ENCODE data around the gene EEF2KMT.
"Not testable (repeated sequence)": the region's sequence is repeated elsewhere in the genome, so short reads cannot be mapped to it uniquely, and the experiment has no call there.

Gene EEF2KMT

GRCh38 chr16:5075637-5076036 lies 22.0 kb downstream of the EEF2KMT start:
- Histone ChIP-seq H3K79me1 (ENCODE audit: low read depth, low read length) (no peaks in the 10 kb centered on the region), H4K91ac (ENCODE audit: low read depth, low read length, poor library complexity) (no peak overlapping the region), H3K9me3 (replicated peaks in 1 of 2; ENCODE audit: control insufficient read depth in 2 of 2, insufficient read depth in 1 of 2, low read depth in 1 of 2, low read length in 2 of 2) (no peaks in the 10 kb centered on the region), H2AK5ac (ENCODE audit: low read depth, low read length) (no peak overlapping the region), H2BK12ac (ENCODE audit: low read length) (no peak overlapping the region), H3K9ac (ENCODE audit: low read depth, low read length, poor library complexity) (no peak overlapping the region), H3K27ac (replicated peaks; ENCODE audit: low read length) (no peak overlapping the region), H3K4me1 (ENCODE audit: control insufficient read depth in 2 of 2, insufficient read depth in 1 of 2, low read depth in 1 of 2, low read length in 2 of 2) (peaks cover 5% of the 10 kb centered on the region in 2 donors), H3K4me2 (ENCODE audit: insufficient read depth, low read length, poor library complexity, severe bottlenecking) (no peak overlapping the region), H3K4me3 (ENCODE audit: low read length in 2 of 2) (no peak overlapping the region), H3K36me3 (replicated peaks in 1 of 2; ENCODE audit: control insufficient read depth in 2 of 2, insufficient read depth in 2 of 2, low read length in 2 of 2) (peaks cover 13 to 30% of the 10 kb centered on the region in 2 donors), H3K27me3 (ENCODE audit: control insufficient read depth in 3 of 3, insufficient read depth in 3 of 3, low read depth in 1 of 3, low read length in 3 of 3) (no peaks in the 10 kb centered on the region), H3K14ac (ENCODE audit: low read length) (no peak overlapping the region), H3K18ac (ENCODE audit: low read length) (no peak overlapping the region), H2BK120ac (ENCODE audit: low read depth, low read length) (no peak overlapping the region), H3K23ac (ENCODE audit: low read depth, low read length, poor library complexity) (no peak overlapping the region), H2BK5ac (ENCODE audit: low read length) (no peak overlapping the region), H4K8ac (ENCODE audit: low read depth, low read length) (no peak overlapping the region), H3K4ac (ENCODE audit: low read length) (no peak overlapping the region), H2AFZ (ENCODE audit: low read length) (no peak overlapping the region), H2BK15ac (ENCODE audit: low read length) (no peak overlapping the region)
- no peak for DNase-seq (ENCODE audit: low spot score)
- WGBS, 2 donors (ENCODE audit: extremely low coverage in 2 of 2, insufficient read length in 2 of 2, insufficient replicate concordance in 1 of 2) = no CpG with 5 or more reads among the region's 5 CpGs

- H2BK15ac ChIP-seq (ENCODE audit: low read length); H3K4ac ChIP-seq (ENCODE audit: low read length); H3K4me3 ChIP-seq (ENCODE audit: low read length in 2 of 2); H3K4me2 ChIP-seq (ENCODE audit: insufficient read depth, low read length, poor library complexity, severe bottlenecking); H3K18ac ChIP-seq (ENCODE audit: low read length); H3K9me3 ChIP-seq (replicated peaks in 1 of 2; ENCODE audit: control insufficient read depth in 2 of 2, insufficient read depth in 1 of 2, low read depth in 1 of 2, low read length in 2 of 2); H2BK5ac ChIP-seq (ENCODE audit: low read length); H2BK12ac ChIP-seq (ENCODE audit: low read length); H3K4me1 ChIP-seq (ENCODE audit: control insufficient read depth in 2 of 2, insufficient read depth in 1 of 2, low read depth in 1 of 2, low read length in 2 of 2); H3K9ac ChIP-seq (ENCODE audit: low read depth, low read length, poor library complexity); H2AFZ ChIP-seq (ENCODE audit: low read length); H3K14ac ChIP-seq (ENCODE audit: low read length); H4K91ac ChIP-seq (ENCODE audit: low read depth, low read length, poor library complexity); H3K27ac ChIP-seq (replicated peaks; ENCODE audit: low read length); H3K79me1 ChIP-seq (ENCODE audit: low read depth, low read length); H3K27me3 ChIP-seq (ENCODE audit: control insufficient read depth in 3 of 3, insufficient read depth in 3 of 3, low read depth in 1 of 3, low read length in 3 of 3); H3K23ac ChIP-seq (ENCODE audit: low read depth, low read length, poor library complexity); H2BK120ac ChIP-seq (ENCODE audit: low read depth, low read length); DNase-seq (ENCODE audit: low spot score); H2AK5ac ChIP-seq (ENCODE audit: low read depth, low read length); H4K8ac ChIP-seq (ENCODE audit: low read depth, low read length): not testable (repeated sequence)
- no CpG with 5 or more reads among the region's 15 CpGs for WGBS, 2 donors (ENCODE audit: extremely low coverage in 2 of 2, insufficient read length in 2 of 2, insufficient replicate concordance in 1 of 2)
- H3K36me3 ChIP-seq (replicated peaks in 1 of 2; ENCODE audit: control insufficient read depth in 2 of 2, insufficient read depth in 2 of 2, low read length in 2 of 2) = peaks cover 13 to 30% of the 10 kb centered on the region in 2 donors
These were observed 23.8 kb downstream of the EEF2KMT start for GRCh38 chr16:5073771-5074170.

DNA sequence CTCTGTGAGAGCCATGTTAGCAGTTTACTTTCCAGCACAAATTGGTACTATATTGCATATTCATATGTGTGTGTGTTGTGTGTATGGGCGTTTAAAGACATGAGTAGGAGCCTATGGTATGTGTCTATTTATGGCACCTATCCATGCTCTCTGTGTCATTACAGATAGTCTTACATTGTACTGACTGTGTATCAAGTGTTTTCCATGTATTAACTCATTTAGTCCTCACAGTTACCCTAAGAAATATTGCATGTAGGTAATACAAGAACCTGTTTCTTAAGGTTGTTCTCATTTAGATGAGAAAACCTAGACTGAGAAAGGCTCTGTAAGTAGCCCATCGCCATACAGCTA lies 24.3 kb downstream of the EEF2KMT start:
- no peak overlapping the region for H2AFZ ChIP-seq (ENCODE audit: low read length)
- H2BK12ac ChIP-seq (ENCODE audit: low read length) = no peak overlapping the region
- no peak for DNase-seq (ENCODE audit: low spot score)
- no peak overlapping the region for H3K18ac ChIP-seq (ENCODE audit: low read length)
- no peak overlapping the region for H3K4me2 ChIP-seq (ENCODE audit: insufficient read depth, low read length, poor library complexity, severe bottlenecking)
- H3K79me1 ChIP-seq (ENCODE audit: low read depth, low read length) = no peaks in the 10 kb centered on the region
- H3K4me1 ChIP-seq (ENCODE audit: control insufficient read depth in 2 of 2, insufficient read depth in 1 of 2, low read depth in 1 of 2, low read length in 2 of 2) = peaks cover 5% of the 10 kb centered on the region in 2 donors
- H3K14ac ChIP-seq (ENCODE audit: low read length) = no peak overlapping the region
- no peak overlapping the region for H2BK15ac ChIP-seq (ENCODE audit: low read length)
- WGBS, 2 donors (ENCODE audit: extremely low coverage in 2 of 2, insufficient read length in 2 of 2, insufficient replicate concordance in 1 of 2) = no CpG with 5 or more reads among the region's 2 CpGs
- no peak overlapping the region for H2BK120ac ChIP-seq (ENCODE audit: low read depth, low read length)
- H3K4ac ChIP-seq (ENCODE audit: low read length) = no peak overlapping the region
- H2AK5ac ChIP-seq (ENCODE audit: low read depth, low read length) = no peak overlapping the region
- H3K36me3 ChIP-seq (replicated peaks in 1 of 2; ENCODE audit: control insufficient read depth in 2 of 2, insufficient read depth in 2 of 2, low read length in 2 of 2) = peaks cover 13 to 30% of the 10 kb centered on the region in 2 donors
- peak overlapping the region in 1 of 2 donors; percentile 67 for H3K4me3 ChIP-seq (ENCODE audit: low read length in 2 of 2)
- no peak overlapping the region for H4K91ac ChIP-seq (ENCODE audit: low read depth, low read length, poor library complexity)
- H3K27ac ChIP-seq (replicated peaks; ENCODE audit: low read length) = no peak overlapping the region
- no peaks in the 10 kb centered on the region for H3K27me3 ChIP-seq (ENCODE audit: control insufficient read depth in 3 of 3, insufficient read depth in 3 of 3, low read depth in 1 of 3, low read length in 3 of 3)
- no peak overlapping the region for H3K9ac ChIP-seq (ENCODE audit: low read depth, low read length, poor library complexity)
- H3K23ac ChIP-seq (ENCODE audit: low read depth, low read length, poor library complexity) = no peak overlapping the region
- H2BK5ac ChIP-seq (ENCODE audit: low read length) = no peak overlapping the region
- H4K8ac ChIP-seq (ENCODE audit: low read depth, low read length) = no peak overlapping the region
- no peaks in the 10 kb centered on the region for H3K9me3 ChIP-seq (replicated peaks in 1 of 2; ENCODE audit: control insufficient read depth in 2 of 2, insufficient read depth in 1 of 2, low read depth in 1 of 2, low read length in 2 of 2)

- H2AFZ ChIP-seq (ENCODE audit: low read length) = peak overlapping the region; percentile 92
These were observed 25.0 kb downstream of the EEF2KMT start for GRCh38 chr16:5072334-5073278.

More at GRCh38 chr16:5072334-5073278, 25.0 kb downstream of the EEF2KMT start:
- Histone ChIP-seq H3K4me3 (ENCODE audit: low read length in 2 of 2) (peak overlapping the region; percentile 67 to 96), H3K4ac (ENCODE audit: low read length) (no peak overlapping the region), H3K4me2 (ENCODE audit: insufficient read depth, low read length, poor library complexity, severe bottlenecking) (peak overlapping the region; percentile 56), H4K91ac (ENCODE audit: low read depth, low read length, poor library complexity) (no peak overlapping the region), H3K36me3 (replicated peaks in 1 of 2; ENCODE audit: control insufficient read depth in 2 of 2, insufficient read depth in 2 of 2, low read length in 2 of 2) (peaks cover 13 to 30% of the 10 kb centered on the region in 2 donors), H3K27ac (replicated peaks; ENCODE audit: low read length) (no peak overlapping the region), H4K8ac (ENCODE audit: low read depth, low read length) (no peak overlapping the region), H3K9me3 (replicated peaks in 1 of 2; ENCODE audit: control insufficient read depth in 2 of 2, insufficient read depth in 1 of 2, low read depth in 1 of 2, low read length in 2 of 2) (no peaks in the 10 kb centered on the region), H2BK12ac (ENCODE audit: low read length) (no peak overlapping the region), H2BK15ac (ENCODE audit: low read length) (no peak overlapping the region), H3K14ac (ENCODE audit: low read length) (no peak overlapping the region), H3K9ac (ENCODE audit: low read depth, low read length, poor library complexity) (peak overlapping the region; percentile 86), H3K79me1 (ENCODE audit: low read depth, low read length) (no peaks in the 10 kb centered on the region), H3K4me1 (ENCODE audit: control insufficient read depth in 2 of 2, insufficient read depth in 1 of 2, low read depth in 1 of 2, low read length in 2 of 2) (peaks cover 5% of the 10 kb centered on the region in 2 donors), H2BK120ac (ENCODE audit: low read depth, low read length) (no peak overlapping the region), H3K23ac (ENCODE audit: low read depth, low read length, poor library complexity) (no peak overlapping the region), H3K27me3 (ENCODE audit: control insufficient read depth in 3 of 3, insufficient read depth in 3 of 3, low read depth in 1 of 3, low read length in 3 of 3) (no peaks in the 10 kb centered on the region), H2BK5ac (ENCODE audit: low read length) (no peak overlapping the region), H3K18ac (ENCODE audit: low read length) (no peak overlapping the region), H2AK5ac (ENCODE audit: low read depth, low read length) (no peak overlapping the region)
- no peak for DNase-seq (ENCODE audit: low spot score)
- WGBS, 2 donors (ENCODE audit: extremely low coverage in 2 of 2, insufficient read length in 2 of 2, insufficient replicate concordance in 1 of 2) = no CpG with 5 or more reads among the region's 12 CpGs

All from neuronal stem cell (in vitro differentiated cells).